ENCODE measurements around the gene CA11.

DNA sequence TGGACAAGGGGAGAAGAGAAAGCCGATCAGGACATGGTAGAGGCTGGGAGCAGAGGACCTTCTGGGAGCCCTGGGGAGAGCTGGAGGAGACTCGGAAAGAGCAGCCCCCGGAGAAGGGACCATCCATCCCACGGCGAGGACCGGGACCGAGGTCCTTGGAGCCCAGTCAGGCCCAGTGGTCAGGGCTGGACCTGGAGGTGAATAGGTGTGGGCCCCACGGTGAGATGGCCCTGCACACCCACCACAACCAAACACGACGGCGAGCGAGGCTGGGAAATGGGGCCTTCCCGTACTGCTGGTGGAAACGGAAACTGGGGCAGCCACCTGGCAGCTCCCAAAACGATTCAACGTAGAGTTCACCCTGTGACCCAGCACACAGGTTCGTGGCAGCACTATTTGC is 30.5 kb upstream of the CA11 start:
- TF ChIP-seq, protein P1, sequence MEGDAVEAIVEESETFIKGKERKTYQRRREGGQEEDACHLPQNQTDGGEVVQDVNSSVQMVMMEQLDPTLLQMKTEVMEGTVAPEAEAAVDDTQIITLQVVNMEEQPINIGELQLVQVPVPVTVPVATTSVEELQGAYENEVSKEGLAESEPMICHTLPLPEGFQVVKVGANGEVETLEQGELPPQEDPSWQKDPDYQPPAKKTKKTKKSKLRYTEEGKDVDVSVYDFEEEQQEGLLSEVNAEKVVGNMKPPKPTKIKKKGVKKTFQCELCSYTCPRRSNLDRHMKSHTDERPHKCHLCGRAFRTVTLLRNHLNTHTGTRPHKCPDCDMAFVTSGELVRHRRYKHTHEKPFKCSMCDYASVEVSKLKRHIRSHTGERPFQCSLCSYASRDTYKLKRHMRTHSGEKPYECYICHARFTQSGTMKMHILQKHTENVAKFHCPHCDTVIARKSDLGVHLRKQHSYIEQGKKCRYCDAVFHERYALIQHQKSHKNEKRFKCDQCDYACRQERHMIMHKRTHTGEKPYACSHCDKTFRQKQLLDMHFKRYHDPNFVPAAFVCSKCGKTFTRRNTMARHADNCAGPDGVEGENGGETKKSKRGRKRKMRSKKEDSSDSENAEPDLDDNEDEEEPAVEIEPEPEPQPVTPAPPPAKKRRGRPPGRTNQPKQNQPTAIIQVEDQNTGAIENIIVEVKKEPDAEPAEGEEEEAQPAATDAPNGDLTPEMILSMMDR (IDR thresholded peaks at IDR 0.05), result no peak
- TF ChIP-seq POLR2A (IDR thresholded peaks at IDR 0.05) (no peak), POLR2AphosphoS5 (IDR thresholded peaks at IDR 0.05) (no peak)
